ENCODE results near the gene TMEM141.
"Not testable (repeated sequence)": the region's sequence is repeated elsewhere in the genome, so short reads cannot be mapped to it uniquely, and the experiment has no call there.

Gene TMEM141

DNA sequence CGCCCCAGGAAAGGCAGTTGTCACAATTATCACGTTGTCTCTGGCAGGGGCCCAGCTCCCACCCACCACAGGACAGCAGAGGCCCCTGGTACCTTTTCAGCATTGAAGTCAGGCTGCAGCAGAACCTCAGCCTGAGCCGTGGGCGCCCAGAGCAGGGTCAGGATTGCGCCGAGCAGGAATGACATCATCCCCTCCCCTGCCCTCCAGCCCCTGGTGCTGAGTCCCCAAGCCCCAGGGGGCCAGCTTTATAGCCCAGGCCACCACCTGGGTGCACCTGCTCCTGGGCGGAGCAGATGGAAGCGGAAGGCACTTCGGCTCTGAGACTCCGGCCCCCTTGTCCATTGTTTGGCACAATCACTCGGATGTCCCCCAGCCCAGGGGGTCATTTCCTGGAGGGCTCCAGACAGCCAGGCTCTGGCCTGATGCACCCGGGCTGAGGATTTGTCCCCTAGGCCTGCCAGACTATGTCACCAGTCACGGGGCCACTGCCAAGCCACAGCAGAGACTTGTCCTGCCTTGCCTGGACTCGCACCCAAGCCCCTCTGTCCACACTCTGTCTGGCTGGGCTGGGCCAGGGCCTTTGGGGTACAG lies 26.7 kb upstream of the TMEM141 start, which contains the start of gene LCN15:
Gene LCN15 (minus strand): TSS at position 218 of the 591 bp plus-strand sequence. CDS start 30 bp downstream, at position 188.
- Histone ChIP-seq H3K9me2 (ENCODE audit: low read depth, low read length) (no peaks in the 10 kb centered on the region), H2AFZ (ENCODE audit: low read length) (no peak within 1 kb of the TSS), H3K4me2 (ENCODE audit: low read length) (no peak within 1 kb of the TSS), H3K27me3 (ENCODE audit: insufficient read depth, low read length) (0 out of 2 replicates have a peak, but pooled peaks cover 7% of the 10 kb centered on the region), H3K79me2 (ENCODE audit: insufficient read depth, low read length) (no peaks in the 10 kb centered on the region), H3K4me1 (ENCODE audit: insufficient read depth, low read length, severe bottlenecking) (no peaks in the 10 kb centered on the region), H3K27ac (ENCODE audit: low read depth, low read length, poor library complexity, severe bottlenecking) (no peak within 1 kb of the TSS), H3K36me3 (ENCODE audit: insufficient read depth, low read length) (no peaks in the 10 kb centered on the region), H3K9me3 (ENCODE audit: low read length) (no peaks in the 10 kb centered on the region), H3F3A (ENCODE audit: insufficient read depth, low read length) (no peaks in the 10 kb centered on the region), H4K20me1 (ENCODE audit: insufficient read depth, low read length) (no peaks in the 10 kb centered on the region), H3K4me3 (ENCODE audit: low read depth, low read length, poor library complexity, severe bottlenecking) (no peak within 1 kb of the TSS), H3K9ac (ENCODE audit: low read length) (no peak within 1 kb of the TSS)
- no peak for TF ChIP-seq EZH2 (IDR thresholded peaks at IDR 0.05; ENCODE audit: borderline replicate concordance, low read length)
- TF ChIP-seq, protein P1, sequence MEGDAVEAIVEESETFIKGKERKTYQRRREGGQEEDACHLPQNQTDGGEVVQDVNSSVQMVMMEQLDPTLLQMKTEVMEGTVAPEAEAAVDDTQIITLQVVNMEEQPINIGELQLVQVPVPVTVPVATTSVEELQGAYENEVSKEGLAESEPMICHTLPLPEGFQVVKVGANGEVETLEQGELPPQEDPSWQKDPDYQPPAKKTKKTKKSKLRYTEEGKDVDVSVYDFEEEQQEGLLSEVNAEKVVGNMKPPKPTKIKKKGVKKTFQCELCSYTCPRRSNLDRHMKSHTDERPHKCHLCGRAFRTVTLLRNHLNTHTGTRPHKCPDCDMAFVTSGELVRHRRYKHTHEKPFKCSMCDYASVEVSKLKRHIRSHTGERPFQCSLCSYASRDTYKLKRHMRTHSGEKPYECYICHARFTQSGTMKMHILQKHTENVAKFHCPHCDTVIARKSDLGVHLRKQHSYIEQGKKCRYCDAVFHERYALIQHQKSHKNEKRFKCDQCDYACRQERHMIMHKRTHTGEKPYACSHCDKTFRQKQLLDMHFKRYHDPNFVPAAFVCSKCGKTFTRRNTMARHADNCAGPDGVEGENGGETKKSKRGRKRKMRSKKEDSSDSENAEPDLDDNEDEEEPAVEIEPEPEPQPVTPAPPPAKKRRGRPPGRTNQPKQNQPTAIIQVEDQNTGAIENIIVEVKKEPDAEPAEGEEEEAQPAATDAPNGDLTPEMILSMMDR (IDR thresholded peaks at IDR 0.05; ENCODE audit: low read length), result no peak

DNA sequence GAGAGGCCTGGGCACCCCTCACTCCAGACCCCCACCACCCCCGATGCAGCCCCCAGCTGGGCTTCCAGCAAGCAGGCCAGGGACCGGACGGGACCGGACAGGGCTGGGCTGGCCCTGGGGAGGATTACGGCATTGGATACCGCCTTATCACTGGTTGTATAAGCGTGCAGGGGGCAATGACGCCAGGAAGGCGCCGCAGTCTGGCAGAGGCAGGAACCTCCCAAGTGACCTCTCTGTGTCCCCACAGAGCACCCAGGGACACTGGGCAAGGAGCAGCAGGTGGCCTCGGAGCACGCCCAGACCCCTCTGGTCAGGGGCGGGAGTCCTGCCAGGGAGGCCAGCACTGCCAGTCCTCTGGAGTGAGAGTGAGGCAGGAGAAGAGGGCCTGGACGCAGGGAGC lies 26.1 kb upstream of the TMEM141 start:
- no peak overlapping the region for H3K4me2 ChIP-seq (ENCODE audit: low read length)
- no peak overlapping the region for H3K9ac ChIP-seq (ENCODE audit: low read length)
- no peak overlapping the region for H3K27ac ChIP-seq (ENCODE audit: low read depth, low read length, poor library complexity, severe bottlenecking)
- no peaks in the 10 kb centered on the region for H3F3A ChIP-seq (ENCODE audit: insufficient read depth, low read length)
- no peak overlapping the region for H2AFZ ChIP-seq (ENCODE audit: low read length)
- H3K36me3 ChIP-seq (ENCODE audit: insufficient read depth, low read length), result no peaks in the 10 kb centered on the region
- no peak overlapping the region for H3K4me3 ChIP-seq (ENCODE audit: low read depth, low read length, poor library complexity, severe bottlenecking)
- H3K4me1 ChIP-seq (ENCODE audit: insufficient read depth, low read length, severe bottlenecking), result no peaks in the 10 kb centered on the region
- H3K9me2 ChIP-seq (ENCODE audit: low read depth, low read length), result no peaks in the 10 kb centered on the region
- H4K20me1 ChIP-seq (ENCODE audit: insufficient read depth, low read length), result no peaks in the 10 kb centered on the region
- no peaks in the 10 kb centered on the region for H3K79me2 ChIP-seq (ENCODE audit: insufficient read depth, low read length)
- H3K9me3 ChIP-seq (ENCODE audit: low read length), result no peaks in the 10 kb centered on the region
- 0 out of 2 replicates have a peak, but pooled peaks cover 5% of the 10 kb centered on the region for H3K27me3 ChIP-seq (ENCODE audit: insufficient read depth, low read length)
- TF ChIP-seq, protein P1 (IDR thresholded peaks at IDR 0.05; ENCODE audit: low read length), result no peak
- TF ChIP-seq EZH2 (IDR thresholded peaks at IDR 0.05; ENCODE audit: borderline replicate concordance, low read length), result no peak

DNA sequence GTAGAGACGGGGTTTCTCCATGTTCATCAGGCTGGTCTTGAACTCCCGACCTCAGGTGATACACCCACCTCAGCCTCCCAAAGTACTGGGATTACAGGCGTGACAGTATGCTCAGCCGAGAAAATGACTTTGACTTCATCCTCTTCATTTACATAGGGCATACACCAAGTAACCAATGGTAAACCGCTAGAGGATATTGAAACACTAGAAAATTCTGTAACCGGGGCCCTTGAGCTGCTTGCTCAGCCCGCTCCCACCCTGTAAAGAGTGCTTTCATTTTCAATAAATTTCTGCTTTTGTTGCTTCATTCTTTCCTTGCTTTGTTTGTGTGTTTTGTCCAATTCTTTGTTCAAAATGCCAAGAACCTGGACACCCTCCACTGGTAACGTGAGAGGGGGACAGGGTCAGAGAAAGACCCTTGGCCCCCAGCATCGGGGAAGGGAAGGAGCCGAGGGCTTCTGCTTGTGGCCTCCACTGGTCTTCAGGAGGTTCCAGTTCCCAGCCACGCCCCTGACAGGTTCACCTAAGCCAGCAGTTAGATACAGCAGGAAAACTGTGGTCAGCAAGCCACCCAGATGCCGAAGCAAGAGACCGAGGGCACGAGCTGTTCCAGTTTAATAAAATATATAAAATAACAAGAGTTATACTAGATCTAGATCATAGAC lies 25.3 kb upstream of the TMEM141 start:
- H3K9ac ChIP-seq (ENCODE audit: low read length); H4K20me1 ChIP-seq (ENCODE audit: insufficient read depth, low read length); H3K4me1 ChIP-seq (ENCODE audit: insufficient read depth, low read length, severe bottlenecking); H3F3A ChIP-seq (ENCODE audit: insufficient read depth, low read length); H3K79me2 ChIP-seq (ENCODE audit: insufficient read depth, low read length); H3K9me2 ChIP-seq (ENCODE audit: low read depth, low read length); H3K9me3 ChIP-seq (ENCODE audit: low read length); H3K27ac ChIP-seq (ENCODE audit: low read depth, low read length, poor library complexity, severe bottlenecking); H3K27me3 ChIP-seq (ENCODE audit: insufficient read depth, low read length); H2AFZ ChIP-seq (ENCODE audit: low read length); H3K36me3 ChIP-seq (ENCODE audit: insufficient read depth, low read length); H3K4me2 ChIP-seq (ENCODE audit: low read length); H3K4me3 ChIP-seq (ENCODE audit: low read depth, low read length, poor library complexity, severe bottlenecking): not testable (repeated sequence)

DNA sequence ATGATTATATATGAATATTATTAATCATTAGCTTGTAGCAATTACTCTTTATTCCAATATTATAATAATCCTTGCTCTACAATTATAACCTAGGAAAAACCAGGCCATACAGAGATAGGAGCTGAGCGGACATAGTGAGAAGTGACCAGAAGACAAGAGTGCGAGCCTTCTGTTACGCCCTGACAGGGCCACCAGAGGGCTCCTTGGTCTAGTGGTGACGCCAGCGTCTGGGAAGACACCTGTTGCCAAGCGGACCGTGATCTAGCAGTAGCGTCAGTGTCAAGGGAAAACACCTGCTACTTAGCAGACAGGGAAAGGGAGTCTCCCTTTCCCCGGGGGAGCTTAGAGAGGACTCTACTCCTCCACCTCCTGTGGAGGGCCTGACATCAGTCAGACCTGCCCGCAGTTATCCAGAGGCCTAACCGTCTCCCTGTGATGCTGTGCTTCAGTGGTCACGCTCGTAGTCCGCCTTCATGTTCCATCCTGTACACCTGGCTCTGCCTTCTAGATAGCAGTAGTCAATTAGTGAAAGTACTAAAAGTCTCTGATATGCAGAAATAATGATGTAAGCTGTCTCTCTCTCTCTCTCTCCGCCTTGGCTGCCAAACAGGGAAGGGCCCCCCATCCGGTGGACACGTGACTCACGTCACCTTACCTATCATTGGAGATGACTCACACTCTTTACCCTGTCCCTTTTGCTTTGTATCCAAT lies 24.6 kb upstream of the TMEM141 start:
- H3K4me1 ChIP-seq (ENCODE audit: insufficient read depth, low read length, severe bottlenecking); H3K36me3 ChIP-seq (ENCODE audit: insufficient read depth, low read length); H2AFZ ChIP-seq (ENCODE audit: low read length); H3K9me2 ChIP-seq (ENCODE audit: low read depth, low read length); H3K27ac ChIP-seq (ENCODE audit: low read depth, low read length, poor library complexity, severe bottlenecking); H3K27me3 ChIP-seq (ENCODE audit: insufficient read depth, low read length); H3K9ac ChIP-seq (ENCODE audit: low read length); H4K20me1 ChIP-seq (ENCODE audit: insufficient read depth, low read length); H3F3A ChIP-seq (ENCODE audit: insufficient read depth, low read length); H3K4me3 ChIP-seq (ENCODE audit: low read depth, low read length, poor library complexity, severe bottlenecking); H3K79me2 ChIP-seq (ENCODE audit: insufficient read depth, low read length); H3K4me2 ChIP-seq (ENCODE audit: low read length); H3K9me3 ChIP-seq (ENCODE audit: low read length): not testable (repeated sequence)

Data from OCI-LY1 (cell line).